ENCODE results near the gene ATG7. TPM values are rescaled to one million over a fixed set of nuclear protein-coding genes. Genes with fewer than 3 reads are reported as not detected.

ATG7 gene
- total and polyA plus RNA-seq, 9 donors = 10.2 to 54.5 (median 37.4) TPM

DNA sequence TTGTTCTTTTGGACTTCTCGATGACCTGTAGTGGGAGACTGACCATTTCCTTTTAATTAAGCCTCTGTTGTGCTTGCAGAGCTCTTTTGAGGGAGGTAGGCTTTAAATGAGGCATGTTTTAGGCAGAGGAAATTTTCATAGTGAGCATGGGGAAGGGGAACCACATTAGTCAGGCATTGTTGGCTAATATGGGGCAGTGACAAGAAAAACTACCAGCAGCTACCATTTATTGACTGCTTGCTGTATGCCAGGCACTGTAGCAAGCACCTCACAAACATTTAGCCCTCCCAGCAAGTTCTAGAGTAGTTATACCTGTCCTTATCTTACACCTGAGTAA, 10.9 kb downstream of the ATG7 start:
- WGBS, 3 donors = 4 to 13% (median 7%) methylated on average over 1 of the region's 1 CpG
- Histone ChIP-seq H3K4me1 (ENCODE audit: insufficient read depth) (peaks cover 13% of the 10 kb centered on the region), H3K27ac (peak overlapping the region in 1 of 2 donors; percentile 41), H3K4me3 (no peak overlapping the region), H3K27me3 (no peaks in the 10 kb centered on the region), H3K9me3 (no peaks in the 10 kb centered on the region), H3K36me3 (no peaks in the 10 kb centered on the region)
- no peak for DNase-seq
- TF ChIP-seq EP300 (IDR thresholded peaks at IDR 0.05) (no peak), POLR2A (IDR thresholded peaks at IDR 0.05) (no peak)
- TF ChIP-seq, protein P1, sequence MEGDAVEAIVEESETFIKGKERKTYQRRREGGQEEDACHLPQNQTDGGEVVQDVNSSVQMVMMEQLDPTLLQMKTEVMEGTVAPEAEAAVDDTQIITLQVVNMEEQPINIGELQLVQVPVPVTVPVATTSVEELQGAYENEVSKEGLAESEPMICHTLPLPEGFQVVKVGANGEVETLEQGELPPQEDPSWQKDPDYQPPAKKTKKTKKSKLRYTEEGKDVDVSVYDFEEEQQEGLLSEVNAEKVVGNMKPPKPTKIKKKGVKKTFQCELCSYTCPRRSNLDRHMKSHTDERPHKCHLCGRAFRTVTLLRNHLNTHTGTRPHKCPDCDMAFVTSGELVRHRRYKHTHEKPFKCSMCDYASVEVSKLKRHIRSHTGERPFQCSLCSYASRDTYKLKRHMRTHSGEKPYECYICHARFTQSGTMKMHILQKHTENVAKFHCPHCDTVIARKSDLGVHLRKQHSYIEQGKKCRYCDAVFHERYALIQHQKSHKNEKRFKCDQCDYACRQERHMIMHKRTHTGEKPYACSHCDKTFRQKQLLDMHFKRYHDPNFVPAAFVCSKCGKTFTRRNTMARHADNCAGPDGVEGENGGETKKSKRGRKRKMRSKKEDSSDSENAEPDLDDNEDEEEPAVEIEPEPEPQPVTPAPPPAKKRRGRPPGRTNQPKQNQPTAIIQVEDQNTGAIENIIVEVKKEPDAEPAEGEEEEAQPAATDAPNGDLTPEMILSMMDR (IDR thresholded peaks at IDR 0.05) = no peak
- intact Hi-C loops (cut with DNase I) = no loop called here

- Histone ChIP-seq H3K4me3 (no peak overlapping the region), H3K27ac (no peak overlapping the region), H3K9me3 (no peaks in the 10 kb centered on the region), H3K36me3 (no peaks in the 10 kb centered on the region), H3K27me3 (no peaks in the 10 kb centered on the region), H3K4me1 (ENCODE audit: insufficient read depth) (peaks cover 16% of the 10 kb centered on the region)
- DNase-seq = no peak
- WGBS, 3 donors = 91 to 98% (median 97%) methylated on average over 1 of the region's 1 CpG
- intact Hi-C loops (cut with DNase I) = no loop called here
- no peak for TF ChIP-seq POLR2A (IDR thresholded peaks at IDR 0.05)
- TF ChIP-seq, protein P1 (IDR thresholded peaks at IDR 0.05) = no peak
- TF ChIP-seq EP300 (IDR thresholded peaks at IDR 0.05) = no peak
Observed at GRCh38 chr3:11284011-11284410, 11.8 kb downstream of the ATG7 start.

DNA sequence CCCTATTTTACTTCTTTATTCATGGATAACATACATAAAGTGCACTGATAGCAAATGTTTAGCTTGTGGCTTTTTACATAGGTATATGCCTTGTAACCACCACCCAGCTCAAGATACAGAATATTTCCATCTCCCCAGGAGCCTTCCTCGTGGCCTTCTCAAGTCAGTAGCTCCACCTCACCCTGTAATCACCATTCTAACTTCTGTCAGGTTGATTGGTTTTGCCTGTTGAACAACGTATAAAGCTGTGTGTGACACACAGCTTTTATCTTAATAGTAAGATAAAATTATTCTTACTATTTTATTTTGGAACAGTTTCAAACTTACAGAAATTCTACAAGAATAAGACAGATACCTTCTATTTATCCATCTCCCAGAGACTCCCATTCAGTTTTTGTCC, 13.3 kb downstream of the ATG7 start:
- Histone ChIP-seq H3K27ac (no peak overlapping the region), H3K4me1 (ENCODE audit: insufficient read depth) (peaks cover 24% of the 10 kb centered on the region), H3K9me3 (no peaks in the 10 kb centered on the region), H3K4me3 (no peak overlapping the region), H3K27me3 (no peaks in the 10 kb centered on the region), H3K36me3 (no peaks in the 10 kb centered on the region)
- TF ChIP-seq POLR2A (IDR thresholded peaks at IDR 0.05) (no peak), EP300 (IDR thresholded peaks at IDR 0.05) (no peak)
- TF ChIP-seq, protein P1 (IDR thresholded peaks at IDR 0.05) = no peak
- 52 to 56% (median 53%) methylated on average over 2 of the region's 2 CpGs for WGBS, 3 donors
- intact Hi-C loops (cut with DNase I) = no loop called here
- DNase-seq = no peak

- no peak overlapping the region for H3K4me3 ChIP-seq
- no peaks in the 10 kb centered on the region for H3K9me3 ChIP-seq
- no peaks in the 10 kb centered on the region for H3K27me3 ChIP-seq
- no peak overlapping the region for H3K27ac ChIP-seq
- DNase-seq = no peak
- TF ChIP-seq, protein P1 (IDR thresholded peaks at IDR 0.05) = no peak
- TF ChIP-seq EP300 (IDR thresholded peaks at IDR 0.05) = no peak
- no peak for TF ChIP-seq POLR2A (IDR thresholded peaks at IDR 0.05)
- H3K36me3 ChIP-seq = no peaks in the 10 kb centered on the region
- 71 to 75% (median 72%) methylated on average over 9 to 10 of the region's 10 CpGs for WGBS, 3 donors
- peaks cover 22% of the 10 kb centered on the region for H3K4me1 ChIP-seq (ENCODE audit: insufficient read depth)
- intact Hi-C loops (cut with DNase I) = no loop called here
Observed at GRCh38 chr3:11287404-11287803, 15.2 kb downstream of the ATG7 start.
